ENCODE results near the gene SMC1A.
"Not testable (repeated sequence)": the region's sequence is repeated elsewhere in the genome, so short reads cannot be mapped to it uniquely, and the experiment has no call there.

The SMC1A gene

DNA sequence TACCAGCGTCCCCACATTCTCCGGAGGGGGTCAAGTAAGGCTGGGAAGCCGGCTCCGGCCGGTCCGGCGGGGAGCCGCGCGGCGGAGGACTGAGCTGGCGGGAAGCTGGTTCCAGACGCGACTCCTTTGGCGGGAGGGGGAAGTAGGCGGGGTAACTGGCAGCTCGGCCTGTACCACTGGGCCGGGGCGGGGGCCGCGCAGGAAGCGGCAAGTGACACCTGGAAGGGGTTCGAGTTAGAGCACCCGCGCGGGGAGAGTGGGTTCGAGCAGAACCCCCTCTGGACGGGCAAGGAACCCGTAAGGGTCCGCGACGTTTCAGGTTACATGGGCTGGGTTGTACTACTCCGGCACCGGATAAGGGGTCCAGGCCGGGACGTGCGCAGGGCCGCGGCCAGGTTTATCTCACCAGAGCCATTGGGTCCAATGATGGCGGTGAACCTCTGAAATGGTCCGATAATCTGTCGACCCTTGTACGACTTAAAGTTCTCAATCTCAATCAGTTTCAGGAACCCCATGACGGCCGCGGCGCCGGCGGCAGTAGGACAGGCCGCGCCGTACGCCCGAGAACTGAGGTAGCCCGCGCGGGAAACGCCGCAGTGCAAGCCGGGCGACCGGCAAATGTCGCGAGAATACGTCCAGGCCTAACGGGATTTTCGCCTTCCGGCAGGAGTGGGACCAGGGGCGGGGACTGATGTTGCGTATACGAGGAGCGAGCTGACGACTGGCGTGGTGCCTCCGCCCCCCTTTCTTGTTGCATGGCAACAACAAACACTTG is at the start of gene SMC1A:
TSS of gene SMC1A (minus strand) at position 569 of the 775 bp plus-strand sequence. CDS start at position 515, 54 bp downstream.
- peak; percentile 93 to 98 (median 94) for DNase-seq

DNA sequence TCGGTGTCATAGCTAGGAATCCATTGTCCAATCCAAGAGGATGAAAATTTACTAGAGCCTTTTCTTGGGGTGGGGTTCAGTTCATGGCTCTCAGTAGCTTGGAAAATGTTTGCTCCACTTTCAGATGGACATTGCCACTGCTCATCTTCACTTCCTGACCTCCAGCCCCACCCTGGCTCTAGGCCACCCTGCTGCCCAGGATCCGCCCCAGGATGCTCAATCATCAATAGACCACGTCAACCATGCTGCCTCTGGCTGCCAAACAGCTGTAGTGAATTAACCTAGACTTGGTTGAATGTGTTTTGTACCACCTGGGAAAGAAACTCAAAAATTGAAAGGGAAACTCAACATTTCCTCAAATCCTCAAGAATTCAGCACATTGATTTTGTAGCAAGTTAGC is 48.9 kb upstream of the SMC1A start:
- no peak for DNase-seq

DNA sequence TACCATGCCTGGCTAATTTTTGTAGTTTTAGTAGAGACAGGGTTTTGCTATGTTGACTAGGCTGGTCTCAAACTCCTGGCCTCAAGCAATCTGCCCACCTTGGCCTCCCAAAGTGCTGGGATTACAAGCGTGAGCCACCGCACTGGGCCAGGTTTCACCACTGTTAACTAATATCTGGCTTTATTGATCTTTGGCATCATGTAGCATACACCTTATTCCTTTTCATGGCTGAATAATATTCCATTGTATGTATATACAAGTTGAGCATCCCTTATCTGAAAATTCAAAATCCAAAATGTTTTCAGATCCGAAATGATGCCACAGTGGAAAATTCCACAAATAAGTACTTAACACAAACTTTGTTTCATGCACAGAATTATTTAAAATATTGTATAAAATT is 46.2 kb upstream of the SMC1A start:
- not testable (repeated sequence) for DNase-seq

DNA sequence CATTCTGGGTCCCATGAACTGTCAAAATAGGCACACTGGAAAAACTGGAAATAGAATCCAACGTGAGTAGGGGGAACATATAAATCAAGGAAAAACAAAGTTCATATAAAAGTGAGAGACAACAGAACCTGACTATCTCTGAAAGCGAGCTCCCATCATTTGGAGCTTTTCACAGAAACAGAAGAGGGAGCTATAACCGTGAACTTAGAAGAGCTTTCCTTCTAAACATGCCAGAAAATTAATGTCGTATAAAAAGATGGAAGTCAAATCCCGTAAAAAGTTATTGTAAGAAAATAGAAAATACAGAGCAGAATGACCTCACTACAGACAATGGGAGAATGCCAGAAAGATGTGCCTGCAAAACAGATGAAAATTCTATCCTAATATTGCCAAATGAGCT is 35.6 kb upstream of the SMC1A start:
- DNase-seq = no peak

DNA sequence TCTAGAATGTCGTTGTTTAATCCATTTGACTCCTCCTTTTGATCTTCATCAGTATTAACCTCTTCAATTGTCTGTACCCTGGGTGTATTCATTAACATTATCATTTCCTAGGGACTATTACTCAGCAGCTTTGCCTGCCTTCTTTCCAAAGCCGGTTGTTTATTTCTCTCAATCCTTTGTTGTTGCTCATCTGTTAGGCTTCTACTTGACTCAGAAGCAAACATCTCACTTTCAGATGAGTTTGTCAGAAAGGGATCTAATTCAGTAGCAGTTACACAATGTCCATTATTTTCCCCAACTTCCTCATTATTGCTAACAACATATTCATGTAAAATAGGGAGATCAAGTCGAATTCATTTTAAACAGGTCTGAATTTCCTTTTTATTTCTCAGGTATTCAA is 33.8 kb upstream of the SMC1A start:
- no peak for DNase-seq

DNA sequence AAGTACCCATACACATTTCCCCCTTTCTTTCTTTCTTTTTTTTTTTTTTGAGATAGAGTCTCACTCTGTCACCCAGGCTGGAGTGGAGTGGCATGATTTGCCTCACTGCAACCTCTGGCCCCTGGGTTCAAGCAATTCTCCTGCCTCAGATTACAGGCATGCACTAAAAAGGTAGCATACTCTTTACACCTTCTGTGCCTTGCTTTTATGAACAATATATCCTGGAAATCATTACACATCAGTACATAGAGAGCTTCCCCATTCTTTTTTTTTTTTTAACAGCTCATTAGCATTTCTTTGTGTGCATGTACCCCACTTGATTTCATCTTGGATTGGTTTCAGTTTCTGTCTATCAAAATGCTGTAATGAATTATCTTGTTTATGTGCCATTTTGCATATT is 30.4 kb upstream of the SMC1A start:
- DNase-seq = no peak

DNA sequence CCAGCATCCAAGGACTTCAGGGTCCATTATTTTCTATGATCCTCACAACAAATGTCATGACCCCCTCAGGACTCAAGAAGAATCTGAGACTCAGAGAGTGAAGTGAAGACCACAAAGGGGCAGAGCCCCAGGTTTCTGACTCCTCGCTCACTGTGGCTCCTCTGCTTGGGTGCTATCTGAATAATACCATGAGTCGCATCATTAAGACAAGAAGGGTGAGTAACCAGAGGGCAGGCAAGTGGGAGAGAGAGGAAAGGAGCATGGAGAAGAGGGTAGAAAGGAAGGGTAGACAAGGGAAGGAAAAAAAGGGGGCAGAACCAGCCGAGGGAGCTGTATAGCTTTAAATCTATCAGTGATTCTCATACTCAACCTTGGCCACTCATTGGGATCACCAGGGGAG is 27.2 kb upstream of the SMC1A start:
- DNase-seq = no peak

DNA sequence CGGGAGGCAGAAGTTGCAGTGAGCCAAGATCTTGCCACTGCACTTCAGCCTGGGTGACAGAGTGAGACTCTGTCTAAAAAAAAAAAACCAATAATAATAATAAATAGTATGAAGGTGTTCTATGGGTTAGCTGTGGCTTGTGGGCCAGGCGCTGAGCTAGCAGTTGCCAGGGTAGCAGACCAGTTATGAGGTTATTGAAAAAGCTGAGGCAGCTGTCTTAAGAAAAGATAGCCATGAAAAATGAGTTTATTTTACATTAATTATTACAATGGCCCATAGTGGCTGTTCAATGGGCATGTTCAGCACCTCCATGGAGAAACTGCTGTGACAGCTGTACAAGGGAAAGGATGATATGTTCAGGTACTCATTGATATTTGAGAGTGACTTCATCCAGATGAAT is 25.0 kb upstream of the SMC1A start:
- no peak for DNase-seq

DNA sequence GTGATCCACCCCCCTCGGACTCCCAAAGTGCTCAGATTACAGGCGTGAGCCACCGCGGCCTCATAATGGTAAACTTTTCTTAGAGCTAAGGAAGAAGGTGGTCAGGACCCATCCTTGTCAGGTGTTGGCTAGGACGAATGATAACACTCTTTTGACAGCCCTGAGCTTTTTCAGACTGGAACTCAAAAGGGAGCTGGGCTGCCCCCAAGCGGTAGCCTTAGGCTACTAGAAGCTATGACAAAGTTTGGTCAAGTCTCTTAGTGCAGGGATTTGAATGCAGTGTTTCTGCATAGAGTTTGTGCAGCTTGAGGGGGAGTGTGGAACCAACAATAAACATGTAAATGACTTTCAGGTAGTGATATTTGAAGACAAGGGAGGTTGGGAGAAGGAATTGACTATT is 23.5 kb upstream of the SMC1A start:
- peak in 4 of 6 experiments; percentile 4 to 29 (median 21) for DNase-seq

DNA sequence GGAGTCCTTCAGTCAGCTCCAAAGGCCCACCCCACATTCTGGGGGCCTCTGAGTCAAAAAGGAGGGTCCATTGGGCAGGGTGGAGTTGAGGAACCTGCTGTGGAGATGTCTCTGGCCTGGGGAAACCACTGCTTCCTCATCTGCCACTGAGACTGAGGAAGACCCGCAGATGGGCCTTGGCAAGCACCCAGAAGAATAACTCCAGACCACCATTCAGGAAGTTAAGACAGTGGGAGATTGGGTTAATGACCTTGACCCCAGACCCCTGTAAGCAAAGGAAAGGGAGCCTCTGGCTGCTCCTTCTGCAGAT is 19.8 kb upstream of the SMC1A start:
- no peak for DNase-seq

DNA sequence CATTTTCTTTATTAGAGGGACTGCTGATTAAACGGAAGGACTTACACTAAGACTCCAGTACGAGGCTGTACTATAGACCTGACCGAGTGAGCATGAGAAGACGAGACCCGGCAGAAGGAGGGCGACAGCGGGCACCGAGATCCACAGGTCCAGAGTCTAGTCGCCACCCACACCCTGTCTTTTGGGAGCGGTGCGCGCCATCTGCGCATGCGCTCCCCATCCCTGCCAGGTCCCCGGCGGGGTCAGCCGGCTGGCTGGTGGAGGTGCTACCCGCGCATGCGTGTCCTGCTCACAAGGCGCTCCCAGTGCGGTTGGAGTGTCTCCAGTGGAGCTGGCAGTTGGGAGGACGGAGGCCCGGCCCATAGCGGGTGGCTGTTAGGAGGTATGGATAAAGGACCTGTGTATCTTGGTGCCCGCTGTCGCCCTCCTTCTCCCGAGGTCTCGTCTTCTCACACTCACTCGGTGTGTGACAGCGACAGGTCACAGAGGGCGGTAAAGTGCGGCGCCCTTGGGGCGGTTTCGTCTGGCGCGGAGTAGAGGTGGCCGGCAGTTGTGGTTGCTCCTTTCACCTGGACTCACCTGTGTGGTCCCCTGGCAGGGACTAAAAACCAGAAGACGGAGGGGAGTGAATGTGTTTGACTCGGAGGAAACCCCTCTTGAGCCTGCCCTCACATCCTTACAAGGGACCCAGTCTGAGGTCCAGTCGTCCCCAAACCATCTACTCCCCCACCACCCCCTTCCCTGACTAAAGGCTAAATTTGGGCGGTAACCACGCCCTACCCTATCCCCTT is 19.3 kb upstream of the SMC1A start:
- DNase-seq = peak; percentile 13 to 70 (median 58)

DNA sequence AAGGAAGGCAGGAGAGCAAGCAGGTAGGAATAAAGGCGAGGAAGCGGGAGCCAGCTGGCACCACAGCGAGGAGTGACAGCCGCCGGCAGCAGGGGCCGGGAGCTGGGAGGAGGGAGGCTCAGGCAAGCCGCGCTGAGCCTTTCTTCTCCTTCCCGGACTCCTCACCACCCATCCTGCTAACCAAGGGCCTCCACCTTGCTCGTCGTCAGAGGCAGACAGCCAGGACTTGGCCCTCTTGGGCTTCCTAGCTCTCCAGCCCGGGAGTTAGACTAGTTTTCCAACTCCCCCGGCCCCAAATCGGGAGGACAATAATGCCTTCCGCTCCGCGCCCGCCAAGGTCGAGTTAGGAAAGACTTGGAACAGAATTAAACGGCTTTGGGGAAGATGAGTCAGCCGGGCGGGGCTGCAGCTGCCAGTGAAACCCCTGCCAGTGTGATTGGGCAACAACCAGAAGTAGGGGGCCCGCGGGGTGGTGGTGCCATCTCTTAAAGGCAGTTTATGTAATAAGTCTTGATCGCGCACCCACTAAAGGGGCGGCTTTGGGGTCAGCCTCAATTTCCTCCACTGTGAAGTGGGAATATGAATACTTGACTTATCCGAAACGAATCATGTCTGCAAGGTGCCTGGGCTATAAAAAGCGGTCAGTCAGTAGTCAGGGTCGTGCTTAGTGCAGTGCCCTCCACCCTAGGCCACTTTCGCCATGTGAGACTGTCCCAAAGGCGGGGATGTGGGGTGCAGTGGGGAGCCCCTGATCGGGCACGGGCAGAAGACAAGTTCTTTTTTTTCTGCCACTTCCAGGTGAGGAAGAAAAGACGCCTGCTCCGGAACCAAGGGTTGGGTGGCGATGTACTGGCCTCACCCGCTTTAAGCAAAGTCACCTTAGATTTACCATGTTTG is 18.4 kb upstream of the SMC1A start:
- DNase-seq = peak in 1 of 6 experiments; percentile 7

DNA sequence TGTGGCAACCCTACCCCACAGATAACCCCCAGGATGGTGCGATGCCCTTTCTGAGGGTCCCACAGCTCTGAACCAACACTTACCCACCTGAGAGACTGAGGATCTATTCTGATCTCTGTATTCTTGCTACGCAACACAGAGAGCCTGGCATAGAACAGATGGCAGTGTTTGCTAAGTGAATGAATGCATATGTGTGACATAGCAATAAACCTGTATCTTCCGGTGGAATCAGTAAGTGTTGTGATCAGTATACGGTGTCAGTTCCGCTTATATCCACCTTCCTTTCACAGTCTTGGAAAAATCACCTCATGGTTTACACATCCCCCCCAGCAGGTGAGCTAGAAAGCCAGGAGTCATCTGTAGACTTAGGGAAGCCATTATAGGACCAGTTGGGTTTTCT is 17.6 kb upstream of the SMC1A start:
- DNase-seq = no peak

DNA sequence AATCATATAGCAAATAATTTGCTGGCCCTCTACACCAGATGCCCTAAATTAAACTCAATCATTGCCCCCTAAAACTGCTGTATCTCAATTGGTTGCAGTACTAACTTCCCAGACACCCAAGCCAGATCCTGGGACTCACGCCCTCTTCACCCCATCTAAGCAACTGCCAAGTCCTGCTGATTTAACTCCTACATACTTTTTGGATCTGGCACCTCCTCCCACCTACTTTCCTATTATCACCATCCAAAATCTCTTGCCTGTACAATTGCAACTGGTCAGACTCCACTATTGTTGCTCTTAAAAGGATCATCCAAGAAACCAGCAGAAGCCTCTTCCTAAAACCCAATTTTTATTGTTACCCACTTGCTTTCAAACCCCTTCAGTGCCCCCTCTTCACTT is 16.4 kb upstream of the SMC1A start:
- DNase-seq = no peak

DNA sequence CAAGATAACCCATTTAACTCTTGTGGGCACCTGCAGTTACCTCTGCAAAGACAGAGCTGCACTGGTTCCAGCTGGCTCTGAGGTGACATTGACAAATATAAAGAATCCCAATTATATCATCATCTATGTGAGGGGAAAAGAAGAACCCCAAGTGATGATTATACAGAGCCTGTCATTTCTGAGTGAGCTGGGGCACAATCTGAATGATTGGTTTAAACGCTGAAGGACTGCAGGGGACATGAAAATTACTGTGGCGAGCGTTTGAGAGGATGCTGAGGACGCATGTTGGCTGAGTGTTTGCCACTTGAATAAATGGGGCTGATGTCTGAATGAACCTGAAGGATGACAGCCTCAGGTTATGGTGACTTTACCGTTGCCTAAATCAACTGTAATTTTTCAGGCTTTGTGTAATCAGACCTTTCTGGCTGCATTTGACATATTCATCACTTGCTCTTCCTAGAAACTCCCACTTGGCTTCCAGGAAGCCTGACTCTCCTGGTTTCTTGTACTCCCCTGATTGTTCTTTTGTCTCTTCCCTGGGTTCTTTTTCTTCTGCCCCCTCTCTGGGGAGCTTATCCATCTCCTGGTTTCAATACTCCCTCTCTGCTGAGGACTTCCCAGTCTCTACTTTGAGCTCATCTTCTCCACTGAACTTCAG is 15.8 kb upstream of the SMC1A start:
- no peak for DNase-seq

DNA sequence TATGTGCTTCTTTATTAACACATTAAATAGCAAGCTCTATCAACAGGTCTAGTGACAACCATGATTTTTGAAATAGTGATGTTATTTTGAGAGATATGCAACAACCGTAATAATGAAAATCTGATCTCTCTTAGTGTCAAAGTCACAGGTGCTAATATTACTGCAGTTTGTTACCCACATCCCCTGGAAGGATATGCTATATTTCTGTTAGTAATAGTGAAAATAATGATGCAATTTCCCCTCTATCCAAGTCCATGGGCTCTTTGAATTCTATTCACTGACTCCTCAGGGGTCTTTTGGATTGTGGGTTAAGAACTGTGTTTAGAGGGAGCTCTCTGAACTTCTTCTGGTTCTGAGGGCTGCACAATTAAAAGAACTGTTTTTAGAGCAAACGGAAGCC is 14.8 kb upstream of the SMC1A start:
- DNase-seq = no peak

DNA sequence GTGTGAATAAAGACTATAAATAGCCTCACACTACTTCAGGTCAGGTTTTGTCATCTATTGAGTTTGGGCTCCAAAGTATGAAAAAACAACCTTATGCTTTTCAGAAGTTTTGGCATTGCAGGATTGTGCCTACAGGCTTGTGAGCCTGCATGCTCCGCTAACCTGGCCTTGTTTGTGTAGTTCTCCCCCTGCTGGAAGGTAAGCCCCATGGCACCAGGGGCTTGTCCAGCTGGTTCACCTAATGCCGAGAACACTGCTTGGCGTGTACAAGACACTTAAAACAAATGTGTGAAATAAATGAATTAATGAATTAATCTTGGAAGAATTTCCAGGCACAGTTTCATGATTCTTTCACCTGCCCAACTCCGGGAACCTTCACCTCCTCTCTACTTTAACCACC is 13.5 kb upstream of the SMC1A start:
- peak; percentile 15 to 69 (median 46) for DNase-seq

DNA sequence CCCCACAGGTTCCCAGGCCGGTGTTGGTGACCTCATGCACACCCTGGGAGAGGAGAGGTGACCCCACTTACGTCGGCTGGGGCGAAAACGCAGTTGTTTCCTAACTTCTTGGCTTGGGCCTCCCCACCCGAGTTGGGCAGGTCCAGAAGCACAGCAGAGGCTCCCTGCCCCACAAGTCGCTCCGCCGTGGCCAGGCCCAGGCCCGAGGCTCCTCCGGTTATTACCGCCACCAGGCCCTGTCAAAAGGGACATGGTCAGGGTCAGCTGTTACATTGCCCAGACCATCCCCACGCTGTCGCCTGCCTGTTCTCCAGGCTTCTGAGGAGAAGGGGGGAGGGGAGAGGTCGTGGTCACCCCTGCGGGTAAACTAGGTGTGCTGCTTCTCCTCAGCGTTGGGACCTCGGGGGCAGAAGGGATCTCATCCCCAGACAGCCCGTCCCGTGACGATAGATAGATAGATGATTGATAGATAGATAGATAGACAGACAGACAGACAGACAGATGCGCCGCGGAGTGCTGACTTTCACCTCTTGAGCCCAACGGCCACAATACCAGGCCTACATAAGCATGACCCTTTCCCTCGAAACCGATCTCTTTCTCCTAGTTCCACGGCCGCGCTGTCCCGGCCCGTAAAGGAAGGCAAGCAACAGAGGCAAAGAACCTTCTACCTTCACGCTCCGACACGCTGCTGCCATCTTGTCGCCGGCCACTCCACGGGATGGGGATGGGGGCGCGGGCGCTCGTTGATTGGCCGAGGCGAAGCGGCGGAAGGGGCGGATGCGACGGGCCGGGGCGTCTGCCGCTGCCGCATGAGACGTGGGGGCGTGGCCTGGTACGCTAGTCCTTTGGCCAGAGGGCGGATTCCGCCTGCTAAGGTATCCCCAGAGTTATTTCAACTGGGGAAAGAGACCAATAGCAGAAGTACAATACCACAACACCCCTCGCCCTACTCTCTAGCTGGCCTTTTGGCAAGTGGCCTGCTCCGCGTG is 11.5 kb upstream of the SMC1A start, which contains the start of gene HSD17B10:
TSS of gene HSD17B10 (minus strand) at position 720 of the 989 bp plus-strand sequence. CDS start at position 695, 25 bp downstream.
- DNase-seq = peak; percentile 74 to 81 (median 77)

DNA sequence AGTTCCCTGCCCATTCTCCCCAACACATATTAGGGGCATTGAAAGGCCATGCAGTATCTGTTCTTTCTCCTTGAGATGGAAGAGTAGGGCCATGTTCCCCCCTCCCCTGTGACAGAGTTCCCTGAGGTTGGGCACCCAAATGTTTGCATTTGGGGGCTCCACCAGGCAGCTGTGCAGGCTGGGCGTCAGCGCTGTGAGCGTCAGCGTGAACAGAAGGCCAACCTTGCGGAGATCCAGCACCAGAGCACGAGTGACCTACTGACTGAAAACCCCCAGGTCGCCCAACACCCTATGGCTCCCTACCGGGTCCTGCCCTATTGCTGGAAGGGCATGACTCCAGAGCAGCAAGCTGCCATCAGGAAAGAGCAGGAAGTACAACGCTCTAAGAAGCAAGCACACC is 7.8 kb upstream of the SMC1A start:
- no peak for DNase-seq

DNA sequence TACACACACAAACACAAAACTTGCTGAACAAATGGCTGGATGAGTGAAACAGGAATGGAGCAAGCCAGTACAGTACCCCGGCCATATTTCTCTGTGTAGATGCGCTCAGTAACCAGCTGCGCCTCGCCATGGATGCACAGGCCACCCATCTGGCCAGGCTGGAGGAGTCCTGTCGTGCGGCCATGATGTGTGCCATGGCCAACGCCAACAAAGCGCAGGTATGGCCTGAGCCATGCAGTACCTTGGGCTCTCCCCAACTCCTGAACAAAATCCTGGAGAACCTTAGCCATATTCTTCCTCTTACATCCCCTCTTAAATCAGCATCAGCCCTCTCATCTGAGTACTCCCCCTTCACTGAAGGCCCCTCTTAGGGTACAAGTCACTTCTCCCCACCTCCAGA is 7.3 kb upstream of the SMC1A start:
- DNase-seq = no peak

DNA sequence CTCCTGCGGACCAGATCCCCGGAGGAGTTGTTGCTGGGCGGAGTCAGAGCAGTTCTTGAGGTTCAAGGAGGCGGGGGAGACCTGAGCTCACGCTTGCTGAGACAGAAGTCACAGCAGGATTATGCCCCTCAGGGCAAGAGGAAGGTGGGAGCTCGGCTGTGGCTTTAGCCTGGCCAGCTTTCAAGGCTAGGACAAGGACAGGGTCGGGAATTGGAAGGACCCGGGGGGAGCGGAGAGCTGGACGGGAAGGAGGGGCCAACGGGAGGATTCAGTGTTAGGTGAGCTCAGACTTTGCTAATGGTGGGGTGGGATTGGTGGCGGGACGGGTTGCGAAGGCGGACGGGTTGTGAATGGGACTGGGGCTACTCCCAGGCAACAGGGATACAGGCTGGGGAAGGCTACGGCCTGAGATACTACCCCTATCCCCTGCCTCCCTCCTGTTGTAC is 430 bp upstream of the SMC1A start, which contains the start of gene RIBC1:
TSS of gene RIBC1 (plus strand) at position 13 of the 446 bp plus-strand sequence. CDS start 3,404 bp downstream, outside the sequence.
- DNase-seq = no peak

All from stimulated activated naive CD4-positive, alpha-beta T cell (primary cell).